Keratinocyte (primary cell): ENCODE measurements around the gene HAUS1.

ENCODE experiments used
- CTCF ChIP-seq, 3 experiments: IDR thresholded peaks in 1 of 3; conservative IDR thresholded peaks in 1 of 3; optimal IDR thresholded peaks in 1 of 3; 2 replicates in 2 of 3; 3 replicates in 1 of 3; pipeline versions ENCODE3 to v1.5.1; 2011; ENCODE audit warnings: low read length in 3 of 3, mild to moderate bottlenecking in 3 of 3, moderate library complexity in 2 of 3, control low read depth in 1 of 3, inconsistent platforms in 1 of 3; ENCODE audit not compliant: insufficient read depth in 2 of 3; ENCODE audit errors: extremely low read depth in 1 of 3
- EZH2 ChIP-seq: IDR thresholded peaks from one replicate; pipeline ENCODE4 v1.6.1; 2012; ENCODE audit warnings: inconsistent platforms, mild to moderate bottlenecking, low read length, moderate library complexity

- TF ChIP-seq CTCF (optimal IDR thresholded peaks at IDR 0.05 in 1 of 3, IDR thresholded peaks at IDR 0.05 in 1 of 3, conservative IDR thresholded peaks at IDR 0.05 in 1 of 3; ENCODE audit: extremely low read depth in 1 of 3, insufficient read depth in 2 of 3, low read length in 3 of 3) (peak; percentile 30 to 59 (median 56)), EZH2 (no peak)
These were observed 30.5 kb upstream of the HAUS1 start for GRCh38 chr18:46073474-46074331.
